ENCODE measurements around the gene MBP.

Gene MBP

GRCh38 chr18:77131652-77132368, 773 bp downstream of the MBP start:
- no CpG with 5 or more reads among the region's 76 CpGs for WGBS (ENCODE audit: extremely low coverage, insufficient coverage, low lambda C conversion rate)
- H3K4me3 ChIP-seq (ENCODE audit: low read length), result peak overlapping the region; percentile 46
- H3K23ac ChIP-seq (ENCODE audit: low read length), result no peak overlapping the region
- H3K56ac ChIP-seq (ENCODE audit: low read length), result peak overlapping the region; percentile 66
- H2BK120ac ChIP-seq (ENCODE audit: low read depth, low read length), result no peak overlapping the region
- no peaks in the 10 kb centered on the region for H3K36me3 ChIP-seq (ENCODE audit: control insufficient read depth, insufficient read depth, low read length)
- H4K8ac ChIP-seq (ENCODE audit: low read depth, low read length), result no peak overlapping the region
- no peaks in the 10 kb centered on the region for H3K4me1 ChIP-seq (ENCODE audit: control insufficient read depth, low read depth, low read length)
- no peaks in the 10 kb centered on the region for H3K79me2 ChIP-seq (ENCODE audit: control insufficient read depth, insufficient read depth, low read length)
- H3K27ac ChIP-seq (ENCODE audit: low read depth, low read length), result no peak overlapping the region
- H4K5ac ChIP-seq (ENCODE audit: low read length), result no peak overlapping the region
- H3K9ac ChIP-seq (ENCODE audit: low read length), result peak overlapping the region; percentile 75
- H2BK5ac ChIP-seq (ENCODE audit: low read length), result no peak overlapping the region
- no peak overlapping the region for H2AK5ac ChIP-seq (ENCODE audit: low read length)
- no peak overlapping the region for H2BK15ac ChIP-seq (replicated peaks; ENCODE audit: low read depth)
- H3K27me3 ChIP-seq (ENCODE audit: insufficient read depth, low read length, poor library complexity), result no peaks in the 10 kb centered on the region
- H3K4me2 ChIP-seq (ENCODE audit: low read length), result peak overlapping the region; percentile 64
- H3K4ac ChIP-seq (ENCODE audit: low read depth, low read length), result peak overlapping the region; percentile 18
- H3K18ac ChIP-seq (ENCODE audit: low read length), result peak overlapping the region; percentile 89
- H3K79me1 ChIP-seq (ENCODE audit: low read length), result no peaks in the 10 kb centered on the region
- DNase-seq, result no peak

- no peak overlapping the region for H2BK120ac ChIP-seq (ENCODE audit: low read depth, low read length)
- H4K8ac ChIP-seq (ENCODE audit: low read depth, low read length), result no peak overlapping the region
- no peak overlapping the region for H2BK15ac ChIP-seq (replicated peaks; ENCODE audit: low read depth)
- H3K56ac ChIP-seq (ENCODE audit: low read length), result peak overlapping the region; percentile 66
- peak overlapping the region; percentile 18 for H3K4ac ChIP-seq (ENCODE audit: low read depth, low read length)
- no peak overlapping the region for H2BK5ac ChIP-seq (ENCODE audit: low read length)
- DNase-seq, result no peak
- H3K36me3 ChIP-seq (ENCODE audit: control insufficient read depth, insufficient read depth, low read length), result no peaks in the 10 kb centered on the region
- H3K79me2 ChIP-seq (ENCODE audit: control insufficient read depth, insufficient read depth, low read length), result no peaks in the 10 kb centered on the region
- no peaks in the 10 kb centered on the region for H3K79me1 ChIP-seq (ENCODE audit: low read length)
- peak overlapping the region; percentile 38 for H3K4me2 ChIP-seq (ENCODE audit: low read length)
- H3K27me3 ChIP-seq (ENCODE audit: insufficient read depth, low read length, poor library complexity), result no peaks in the 10 kb centered on the region
- H3K27ac ChIP-seq (ENCODE audit: low read depth, low read length), result no peak overlapping the region
- no peak overlapping the region for H2AK5ac ChIP-seq (ENCODE audit: low read length)
- WGBS (ENCODE audit: extremely low coverage, insufficient coverage, low lambda C conversion rate), result no CpG with 5 or more reads among the region's 31 CpGs
- H3K4me1 ChIP-seq (ENCODE audit: control insufficient read depth, low read depth, low read length), result no peaks in the 10 kb centered on the region
- H3K18ac ChIP-seq (ENCODE audit: low read length), result peak overlapping the region; percentile 89
- H3K23ac ChIP-seq (ENCODE audit: low read length), result no peak overlapping the region
- no peak overlapping the region for H4K5ac ChIP-seq (ENCODE audit: low read length)
- peak overlapping the region; percentile 3 for H3K4me3 ChIP-seq (ENCODE audit: low read length)
- peak overlapping the region; percentile 57 for H3K9ac ChIP-seq (ENCODE audit: low read length)
These were observed 1.4 kb downstream of the MBP start for GRCh38 chr18:77131100-77131651.

GRCh38 chr18:77130229-77131099, 2.1 kb downstream of the MBP start:
- no peak overlapping the region for H2BK120ac ChIP-seq (ENCODE audit: low read depth, low read length)
- no peaks in the 10 kb centered on the region for H3K36me3 ChIP-seq (ENCODE audit: control insufficient read depth, insufficient read depth, low read length)
- no peak overlapping the region for H3K27ac ChIP-seq (ENCODE audit: low read depth, low read length)
- no peak overlapping the region for H2AK5ac ChIP-seq (ENCODE audit: low read length)
- no peak overlapping the region for H2BK15ac ChIP-seq (replicated peaks; ENCODE audit: low read depth)
- WGBS (ENCODE audit: extremely low coverage, insufficient coverage, low lambda C conversion rate), result no CpG with 5 or more reads among the region's 27 CpGs
- DNase-seq, result no peak
- H4K5ac ChIP-seq (ENCODE audit: low read length), result no peak overlapping the region
- H3K56ac ChIP-seq (ENCODE audit: low read length), result no peak overlapping the region
- H3K9ac ChIP-seq (ENCODE audit: low read length), result no peak overlapping the region
- no peaks in the 10 kb centered on the region for H3K79me2 ChIP-seq (ENCODE audit: control insufficient read depth, insufficient read depth, low read length)
- no peaks in the 10 kb centered on the region for H3K4me1 ChIP-seq (ENCODE audit: control insufficient read depth, low read depth, low read length)
- no peak overlapping the region for H2BK5ac ChIP-seq (ENCODE audit: low read length)
- H3K23ac ChIP-seq (ENCODE audit: low read length), result no peak overlapping the region
- H3K4me3 ChIP-seq (ENCODE audit: low read length), result no peak overlapping the region
- no peak overlapping the region for H3K4ac ChIP-seq (ENCODE audit: low read depth, low read length)
- no peaks in the 10 kb centered on the region for H3K27me3 ChIP-seq (ENCODE audit: insufficient read depth, low read length, poor library complexity)
- no peak overlapping the region for H3K18ac ChIP-seq (ENCODE audit: low read length)
- no peaks in the 10 kb centered on the region for H3K79me1 ChIP-seq (ENCODE audit: low read length)
- no peak overlapping the region for H3K4me2 ChIP-seq (ENCODE audit: low read length)
- no peak overlapping the region for H4K8ac ChIP-seq (ENCODE audit: low read depth, low read length)

- H3K23ac ChIP-seq (ENCODE audit: low read length), result no peak overlapping the region
- no peak overlapping the region for H3K4me2 ChIP-seq (ENCODE audit: low read length)
- H4K5ac ChIP-seq (ENCODE audit: low read length), result no peak overlapping the region
- H3K79me2 ChIP-seq (ENCODE audit: control insufficient read depth, insufficient read depth, low read length), result no peaks in the 10 kb centered on the region
- no peak overlapping the region for H3K9ac ChIP-seq (ENCODE audit: low read length)
- H2AK5ac ChIP-seq (ENCODE audit: low read length), result no peak overlapping the region
- H3K27me3 ChIP-seq (ENCODE audit: insufficient read depth, low read length, poor library complexity), result no peaks in the 10 kb centered on the region
- H4K8ac ChIP-seq (ENCODE audit: low read depth, low read length), result no peak overlapping the region
- H3K79me1 ChIP-seq (ENCODE audit: low read length), result no peaks in the 10 kb centered on the region
- H2BK15ac ChIP-seq (replicated peaks; ENCODE audit: low read depth), result no peak overlapping the region
- no peak overlapping the region for H3K27ac ChIP-seq (ENCODE audit: low read depth, low read length)
- no peak overlapping the region for H2BK5ac ChIP-seq (ENCODE audit: low read length)
- no peak for DNase-seq
- no peak overlapping the region for H3K4me3 ChIP-seq (ENCODE audit: low read length)
- H3K56ac ChIP-seq (ENCODE audit: low read length), result no peak overlapping the region
- no peak overlapping the region for H2BK120ac ChIP-seq (ENCODE audit: low read depth, low read length)
- H3K18ac ChIP-seq (ENCODE audit: low read length), result no peak overlapping the region
- H3K36me3 ChIP-seq (ENCODE audit: control insufficient read depth, insufficient read depth, low read length), result no peaks in the 10 kb centered on the region
- peaks cover 4% of the 10 kb centered on the region for H3K4me1 ChIP-seq (ENCODE audit: control insufficient read depth, low read depth, low read length)
- WGBS (ENCODE audit: extremely low coverage, insufficient coverage, low lambda C conversion rate), result no CpG with 5 or more reads among the region's 7 CpGs
- no peak overlapping the region for H3K4ac ChIP-seq (ENCODE audit: low read depth, low read length)
These were observed 3.4 kb downstream of the MBP start for GRCh38 chr18:77129150-77129551.

- no peaks in the 10 kb centered on the region for H3K36me3 ChIP-seq (ENCODE audit: control insufficient read depth, insufficient read depth, low read length)
- H2BK120ac ChIP-seq (ENCODE audit: low read depth, low read length), result no peak overlapping the region
- H3K23ac ChIP-seq (ENCODE audit: low read length), result no peak overlapping the region
- no peak overlapping the region for H4K5ac ChIP-seq (ENCODE audit: low read length)
- no peak overlapping the region for H2AK5ac ChIP-seq (ENCODE audit: low read length)
- H2BK5ac ChIP-seq (ENCODE audit: low read length), result no peak overlapping the region
- H2BK15ac ChIP-seq (replicated peaks; ENCODE audit: low read depth), result no peak overlapping the region
- no peak overlapping the region for H4K8ac ChIP-seq (ENCODE audit: low read depth, low read length)
- no peaks in the 10 kb centered on the region for H3K27me3 ChIP-seq (ENCODE audit: insufficient read depth, low read length, poor library complexity)
- no peak for DNase-seq
- no peak overlapping the region for H3K4me2 ChIP-seq (ENCODE audit: low read length)
- H3K18ac ChIP-seq (ENCODE audit: low read length), result no peak overlapping the region
- no peak overlapping the region for H3K9ac ChIP-seq (ENCODE audit: low read length)
- H3K79me2 ChIP-seq (ENCODE audit: control insufficient read depth, insufficient read depth, low read length), result no peaks in the 10 kb centered on the region
- no peak overlapping the region for H3K4ac ChIP-seq (ENCODE audit: low read depth, low read length)
- no peaks in the 10 kb centered on the region for H3K79me1 ChIP-seq (ENCODE audit: low read length)
- H3K4me1 ChIP-seq (ENCODE audit: control insufficient read depth, low read depth, low read length), result peaks cover 4% of the 10 kb centered on the region
- no CpG with 5 or more reads among the region's 11 CpGs for WGBS (ENCODE audit: extremely low coverage, insufficient coverage, low lambda C conversion rate)
- H3K4me3 ChIP-seq (ENCODE audit: low read length), result no peak overlapping the region
- H3K27ac ChIP-seq (ENCODE audit: low read depth, low read length), result no peak overlapping the region
- no peak overlapping the region for H3K56ac ChIP-seq (ENCODE audit: low read length)
These were observed 4.6 kb downstream of the MBP start for GRCh38 chr18:77127769-77128671.

All from mesendoderm (in vitro differentiated cells).